ENCODE results near the gene PPM1H.
"Not testable (repeated sequence)": the region's sequence is repeated elsewhere in the genome, so short reads cannot be mapped to it uniquely, and the experiment has no call there.

The PPM1H gene

GRCh38 chr12:62732861-62733427, 202.0 kb downstream of the PPM1H start:
- no peak for TF ChIP-seq CTCF (IDR thresholded peaks at IDR 0.05; ENCODE audit: insufficient read depth, low read depth, low read length, missing control alignments)
- no peak overlapping the region for H3K4me3 ChIP-seq (ENCODE audit: low read length)
- peak; percentile 56 for DNase-seq (ENCODE audit: low read depth)

DNA sequence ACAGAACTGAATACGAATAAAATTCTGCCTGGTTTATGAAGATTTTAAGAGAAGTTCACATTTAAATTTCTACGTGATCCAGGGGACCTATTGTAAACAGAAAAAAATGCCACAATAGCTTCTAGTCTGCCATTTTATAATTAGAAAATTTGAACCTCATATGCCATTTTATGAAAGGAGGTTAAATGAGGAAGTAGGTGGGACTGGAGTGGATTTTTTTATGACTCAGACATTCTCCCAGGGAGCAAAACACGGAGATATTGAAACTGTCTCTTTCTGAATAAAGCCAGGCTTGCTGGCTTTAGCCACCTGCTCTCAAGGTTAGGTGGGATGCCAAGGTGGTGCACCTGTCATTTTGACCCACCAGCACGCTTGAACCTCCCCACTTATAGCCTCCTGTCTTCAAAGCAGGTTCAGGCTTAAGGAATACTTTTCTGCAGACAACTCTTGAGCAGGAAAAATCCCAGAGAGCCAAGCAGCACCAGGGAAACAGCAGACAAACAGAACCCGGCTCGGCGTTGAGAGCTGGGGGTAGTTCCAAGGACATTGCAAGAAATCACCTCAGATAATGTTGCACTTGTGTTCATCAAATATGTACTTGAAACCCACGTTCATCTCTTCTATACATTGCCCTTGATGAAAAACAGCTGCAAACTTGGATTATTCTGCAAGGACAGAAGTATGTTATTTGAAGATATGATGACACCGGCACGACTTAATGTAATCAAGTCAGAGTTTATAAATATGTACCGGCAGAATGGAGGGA, 203.7 kb downstream of the PPM1H start:
- H3K4me3 ChIP-seq (ENCODE audit: low read length), result no peak overlapping the region
- peak; percentile 46 for DNase-seq (ENCODE audit: low read depth)
- TF ChIP-seq CTCF (IDR thresholded peaks at IDR 0.05; ENCODE audit: insufficient read depth, low read depth, low read length, missing control alignments), result no peak

GRCh38 chr12:62730649-62731048, 204.3 kb downstream of the PPM1H start:
- no peak for TF ChIP-seq CTCF (IDR thresholded peaks at IDR 0.05; ENCODE audit: insufficient read depth, low read depth, low read length, missing control alignments)
- H3K4me3 ChIP-seq (ENCODE audit: low read length), result no peak overlapping the region
- no peak for DNase-seq (ENCODE audit: low read depth)

DNA sequence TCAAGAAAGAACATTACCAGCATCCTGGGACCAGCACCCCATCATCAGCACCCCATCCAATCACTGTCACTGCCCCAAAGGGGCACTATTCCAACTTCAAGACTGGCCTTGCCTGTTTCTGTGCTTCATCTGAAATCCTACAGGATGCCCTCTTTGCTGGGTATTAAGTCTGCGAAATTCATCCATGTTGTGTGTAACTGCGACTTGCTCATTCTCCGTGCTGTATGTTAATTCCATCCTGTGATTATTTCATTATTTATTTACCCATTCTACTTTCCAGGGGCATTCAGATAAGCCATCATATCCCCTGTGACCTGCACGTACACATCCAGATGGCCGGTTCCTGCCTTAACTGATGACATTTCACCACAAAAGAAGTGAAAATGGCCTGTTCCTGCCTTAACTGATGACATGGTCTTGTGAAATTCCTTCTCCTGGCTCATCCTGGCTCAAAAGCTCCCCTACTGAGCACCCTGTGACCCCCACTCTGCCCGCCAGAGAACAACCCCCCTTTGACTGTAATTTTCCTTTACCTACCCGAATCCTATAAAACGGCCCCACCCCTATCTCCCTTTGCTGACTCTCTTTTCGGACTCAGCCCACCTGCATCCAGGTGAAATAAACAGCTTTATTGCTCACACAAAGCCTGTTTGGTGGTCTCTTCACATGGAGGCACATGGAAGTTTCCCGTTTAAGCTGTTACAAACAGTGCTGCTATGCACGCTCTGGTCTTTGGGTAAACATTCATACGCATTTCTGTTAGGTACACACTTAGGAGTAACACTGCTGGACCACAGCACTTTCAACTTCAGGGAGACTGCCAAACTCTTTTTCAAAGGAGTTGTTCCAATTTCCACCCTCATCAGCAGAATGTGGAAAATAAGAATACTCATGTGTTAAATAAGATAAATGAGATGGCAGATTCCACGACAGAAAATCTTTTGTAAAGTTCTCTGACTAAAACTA, 205.1 kb downstream of the PPM1H start:
- H3K4me3 ChIP-seq (ENCODE audit: low read length); DNase-seq (ENCODE audit: low read depth): not testable (repeated sequence)

DNA sequence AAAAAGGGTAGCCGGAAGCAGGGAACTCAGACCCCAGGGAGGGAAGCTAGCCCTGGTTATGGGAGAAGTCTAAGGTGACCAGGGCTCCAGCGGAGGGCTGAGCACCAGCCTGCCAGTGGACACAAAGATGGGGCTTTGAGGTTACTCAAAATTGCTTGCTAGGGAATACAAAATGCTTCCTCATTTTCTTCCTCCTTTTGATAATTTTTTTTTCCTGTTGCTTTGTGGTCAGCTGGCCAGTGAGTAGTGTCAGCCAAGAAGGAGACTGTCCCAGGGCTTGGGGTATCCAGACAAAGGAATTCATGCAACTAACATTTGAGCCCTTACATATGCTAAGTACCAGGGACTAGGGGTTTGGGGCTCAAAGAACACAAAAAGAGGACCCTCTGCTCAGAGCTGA, 206.2 kb downstream of the PPM1H start:
- no peak for DNase-seq (ENCODE audit: low read depth)
- no peak for TF ChIP-seq CTCF (IDR thresholded peaks at IDR 0.05; ENCODE audit: insufficient read depth, low read depth, low read length, missing control alignments)
- H3K4me3 ChIP-seq (ENCODE audit: low read length), result no peak overlapping the region

DNA sequence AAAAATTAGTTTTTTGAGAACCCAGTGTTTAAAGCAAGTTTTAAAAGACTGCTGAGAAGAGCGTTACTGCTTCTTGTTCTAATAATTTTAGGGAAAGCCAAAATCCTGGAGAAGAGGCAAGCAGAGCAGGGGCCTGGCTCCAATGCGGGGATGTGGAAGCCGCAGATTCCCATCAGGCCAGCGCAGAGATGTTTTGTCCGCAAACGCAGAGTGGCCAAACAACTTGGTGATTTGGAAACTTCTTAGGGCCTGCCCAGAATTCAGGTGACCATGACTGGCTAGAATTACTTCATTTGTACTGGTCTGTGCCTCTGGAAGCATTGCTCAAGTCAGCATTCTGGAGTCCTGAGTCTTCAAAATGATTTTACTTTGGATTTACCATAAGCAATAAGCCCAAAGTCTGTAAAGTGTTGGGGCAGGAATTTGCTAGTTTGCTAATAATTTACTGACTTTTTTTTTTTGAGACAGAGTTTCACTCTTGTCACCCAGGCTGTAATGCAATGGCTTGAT, 208.4 kb downstream of the PPM1H start:
- TF ChIP-seq CTCF (IDR thresholded peaks at IDR 0.05; ENCODE audit: insufficient read depth, low read depth, low read length, missing control alignments), result no peak
- peak; percentile 23 for DNase-seq (ENCODE audit: low read depth)
- no peak overlapping the region for H3K4me3 ChIP-seq (ENCODE audit: low read length)

GRCh38 chr12:62725781-62726180, 209.2 kb downstream of the PPM1H start:
- no peak overlapping the region for H3K4me3 ChIP-seq (ENCODE audit: low read length)
- TF ChIP-seq CTCF (IDR thresholded peaks at IDR 0.05; ENCODE audit: insufficient read depth, low read depth, low read length, missing control alignments), result no peak
- DNase-seq (ENCODE audit: low read depth), result peak; percentile 45

All from epithelial cell of esophagus (primary cell).